LoVo (cell line): Measurements from ENCODE around the gene JAML.
A peak's percentile ranks its signal among the peaks of the same experiment; 100 is the strongest.

ENCODE experiments used
- DNase-seq: peaks from one replicate; pipeline ENCODE4 v3.0.0-alpha.2; 2016; ENCODE audit warnings: low spot score

JAML gene

DNA sequence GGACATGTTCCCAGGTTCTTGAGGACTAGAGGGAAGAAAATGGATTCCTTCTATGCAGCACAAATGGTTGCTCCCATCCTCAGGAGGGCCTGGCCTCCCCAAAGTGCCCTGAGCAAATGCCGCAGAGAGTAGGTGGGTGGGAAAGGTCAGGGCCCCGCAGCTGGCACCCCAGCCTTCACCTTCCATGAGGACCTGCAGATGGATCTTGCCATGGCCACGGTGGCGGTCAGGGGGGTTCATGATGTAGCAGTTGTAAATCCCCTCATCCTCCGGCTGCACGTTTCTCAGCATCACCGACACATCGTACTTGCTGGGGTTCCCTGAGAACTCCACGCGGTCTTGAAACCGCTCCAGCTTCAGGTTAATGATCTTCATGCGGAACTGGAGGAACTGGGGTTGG is 56.9 kb downstream of the JAML start:
- DNase-seq = no peak

DNA sequence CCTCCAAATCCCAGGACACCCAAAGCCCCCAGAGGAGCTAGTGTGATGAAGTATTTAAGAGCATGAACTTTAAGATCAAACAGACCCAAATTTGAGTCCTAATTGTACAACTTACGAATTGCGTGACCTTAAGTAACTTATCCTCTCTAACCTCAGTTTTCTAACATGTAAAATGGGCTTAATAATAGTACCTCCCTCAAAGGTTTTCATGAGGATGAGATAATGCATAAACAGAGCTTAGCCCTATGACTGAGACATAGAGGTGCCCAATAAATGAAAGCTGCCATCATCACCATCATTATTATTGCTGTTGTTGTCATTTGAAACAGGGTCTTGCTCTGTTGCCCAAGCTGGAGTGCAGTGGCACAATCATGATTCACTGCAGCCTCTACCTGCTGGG is 57.6 kb downstream of the JAML start:
- DNase-seq = no peak

DNA sequence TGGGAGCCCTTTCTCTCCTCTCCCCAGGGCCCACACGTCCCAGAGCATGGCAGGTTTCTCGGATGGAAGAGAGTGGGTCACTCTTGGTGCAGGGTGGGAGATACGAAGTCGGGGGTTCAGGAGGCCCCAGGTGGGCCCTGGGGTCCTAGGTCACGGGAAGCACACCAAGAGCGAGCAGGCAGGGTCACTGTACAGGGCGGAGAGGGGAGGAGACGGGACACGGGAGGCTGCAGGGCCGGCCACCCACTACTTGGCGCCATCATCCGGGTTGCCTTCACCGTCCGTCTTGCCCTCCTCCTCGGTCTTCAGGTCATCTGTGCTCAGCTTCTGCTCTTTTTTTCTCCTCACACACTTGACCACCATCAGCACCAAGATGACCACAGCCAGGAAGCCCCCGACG is 58.2 kb downstream of the JAML start:
- DNase-seq = no peak

DNA sequence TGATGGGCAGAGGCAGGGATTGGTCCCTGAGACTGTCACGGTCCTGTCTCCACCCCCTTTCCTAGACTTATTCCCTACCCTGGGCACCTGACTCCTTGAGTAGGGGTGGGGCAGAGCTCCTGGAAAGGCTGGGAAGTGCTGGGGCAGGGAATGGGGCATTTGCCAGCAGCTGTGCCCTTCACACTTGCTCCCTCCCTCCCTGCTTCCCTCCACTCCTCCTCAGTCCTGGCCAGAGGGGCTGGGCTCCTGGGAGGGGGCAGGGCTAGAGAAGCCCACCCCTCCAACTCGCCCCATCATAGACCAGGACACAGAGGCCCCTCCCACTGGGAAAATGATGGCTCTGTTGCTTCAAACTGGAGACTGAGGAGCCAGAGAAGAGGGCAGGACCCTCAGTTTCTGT is 59.9 kb downstream of the JAML start:
- no peak for DNase-seq

DNA sequence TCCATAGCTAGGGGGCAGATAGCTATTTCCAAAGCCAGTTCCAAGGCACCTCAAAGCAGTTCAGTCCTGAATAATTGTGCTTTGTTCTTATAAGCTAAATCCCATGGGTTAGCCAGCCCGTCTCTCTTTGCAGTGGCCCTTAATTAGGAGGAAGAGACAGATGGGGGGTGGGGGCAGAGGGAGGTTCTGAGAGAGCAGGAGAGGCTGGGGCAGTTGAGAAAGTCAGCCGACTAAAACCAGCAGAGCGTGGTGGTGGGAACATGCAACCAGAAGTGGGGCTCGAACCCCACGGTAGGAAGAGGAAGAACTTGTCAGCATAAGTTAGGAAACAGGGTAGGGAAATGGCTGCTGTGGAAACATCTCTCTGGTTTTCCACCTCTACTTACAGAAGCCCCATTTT is 61.3 kb downstream of the JAML start:
- no peak for DNase-seq

DNA sequence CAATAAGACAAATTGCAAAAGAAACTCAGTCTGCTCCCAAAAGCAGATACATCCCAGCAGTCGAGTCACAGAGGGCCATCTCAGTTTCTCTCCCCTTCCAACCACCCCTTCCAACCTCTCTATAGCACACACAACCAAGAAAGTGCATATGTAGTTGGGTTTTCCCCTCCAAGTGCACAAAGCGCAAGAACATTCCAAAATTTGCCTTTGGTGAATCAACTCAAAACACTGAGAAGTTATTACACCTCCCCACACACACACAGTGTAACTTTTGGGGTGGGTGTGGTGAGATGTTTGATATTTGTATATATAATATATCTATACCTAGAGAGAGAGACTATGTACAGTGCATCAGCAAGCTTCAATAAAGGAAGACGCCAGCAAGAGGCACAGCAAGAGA is 62.0 kb downstream of the JAML start:
- DNase-seq = no peak

DNA sequence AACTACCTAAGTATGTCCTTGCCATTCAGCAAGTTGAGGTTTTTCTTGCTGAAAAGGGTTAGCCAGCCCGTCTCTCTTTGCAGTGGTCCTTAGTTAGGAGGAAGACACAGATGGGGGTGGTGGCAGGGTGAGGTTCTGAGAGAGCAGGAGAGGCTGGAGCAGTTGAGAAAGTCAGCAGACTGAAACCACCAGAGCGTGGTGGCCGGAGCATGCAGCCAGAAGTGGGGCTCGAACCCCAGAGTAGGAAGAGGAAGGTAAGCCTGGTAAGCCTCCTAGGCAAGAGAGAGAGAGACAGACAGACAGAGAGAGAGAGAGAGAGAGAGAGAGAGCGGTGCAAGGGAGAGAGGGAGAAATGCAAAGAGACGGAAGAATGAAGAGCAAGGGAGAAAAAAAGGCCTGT is 63.0 kb downstream of the JAML start:
- DNase-seq = no peak

DNA sequence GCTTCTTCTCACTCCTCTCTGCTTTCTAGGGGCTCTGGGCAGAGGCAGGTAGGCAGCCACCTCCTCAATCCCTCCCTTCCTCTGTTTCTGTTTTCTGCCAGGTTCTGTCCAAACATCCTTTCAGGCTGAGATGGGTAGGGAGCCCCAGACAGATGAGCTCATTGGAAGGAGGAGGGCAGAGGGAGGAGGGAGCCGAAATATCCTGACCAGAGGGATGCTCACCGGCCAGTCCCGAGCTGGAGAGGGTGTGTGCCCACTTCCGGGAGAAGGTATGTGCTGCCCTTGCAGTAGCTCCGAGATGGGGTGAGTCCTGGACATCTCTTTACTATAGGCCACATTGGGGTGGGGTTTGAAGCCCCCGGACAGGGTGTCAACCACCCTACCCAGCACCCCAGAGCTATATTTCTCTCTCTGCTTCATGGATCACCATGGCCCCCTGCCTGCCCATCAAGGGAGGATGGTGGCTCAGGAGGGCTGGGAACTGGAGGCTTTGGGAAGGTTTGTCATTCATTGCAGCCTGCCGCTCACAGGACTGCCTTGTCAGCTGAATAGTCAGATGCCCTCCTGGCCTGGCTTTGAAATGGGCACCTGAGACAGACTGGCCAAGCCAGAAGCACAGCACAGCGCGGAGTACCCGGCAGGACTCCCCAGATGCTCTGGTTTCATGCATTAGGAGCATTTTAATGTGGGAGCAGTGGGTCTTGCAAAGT is 67.5 kb downstream of the JAML start:
- DNase-seq = no peak

DNA sequence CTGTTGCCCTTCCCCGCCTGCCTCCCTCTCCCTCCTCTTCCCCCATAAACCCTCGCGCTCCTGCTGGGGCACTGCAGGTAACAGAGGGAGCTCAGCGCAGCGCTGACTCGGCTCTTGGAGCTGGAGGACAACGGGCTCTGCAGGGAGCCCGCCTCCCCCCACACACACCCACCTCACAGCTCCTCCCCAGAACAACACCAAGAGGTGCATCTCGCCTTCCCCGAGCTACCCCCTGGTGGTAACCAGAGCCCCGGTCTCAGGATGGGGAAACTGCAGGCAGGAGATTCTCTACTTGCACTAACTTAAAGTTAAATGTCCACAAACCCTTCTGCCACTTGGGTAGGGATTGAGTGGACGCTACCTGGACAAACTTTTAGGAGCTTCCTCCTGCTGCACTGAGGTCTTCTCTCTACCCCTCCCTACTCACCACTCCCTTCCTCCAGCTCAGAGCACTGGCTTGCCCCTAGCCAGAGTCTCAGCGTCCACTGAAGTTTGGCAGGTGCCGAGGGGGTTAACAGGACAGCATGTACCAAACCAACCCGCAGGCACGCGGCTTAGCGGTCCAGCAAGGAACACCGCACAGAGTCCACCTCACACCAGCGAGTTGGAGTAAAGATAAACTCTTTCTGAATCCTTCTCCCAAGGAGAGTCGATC is 68.2 kb downstream of the JAML start:
- DNase-seq = no peak

DNA sequence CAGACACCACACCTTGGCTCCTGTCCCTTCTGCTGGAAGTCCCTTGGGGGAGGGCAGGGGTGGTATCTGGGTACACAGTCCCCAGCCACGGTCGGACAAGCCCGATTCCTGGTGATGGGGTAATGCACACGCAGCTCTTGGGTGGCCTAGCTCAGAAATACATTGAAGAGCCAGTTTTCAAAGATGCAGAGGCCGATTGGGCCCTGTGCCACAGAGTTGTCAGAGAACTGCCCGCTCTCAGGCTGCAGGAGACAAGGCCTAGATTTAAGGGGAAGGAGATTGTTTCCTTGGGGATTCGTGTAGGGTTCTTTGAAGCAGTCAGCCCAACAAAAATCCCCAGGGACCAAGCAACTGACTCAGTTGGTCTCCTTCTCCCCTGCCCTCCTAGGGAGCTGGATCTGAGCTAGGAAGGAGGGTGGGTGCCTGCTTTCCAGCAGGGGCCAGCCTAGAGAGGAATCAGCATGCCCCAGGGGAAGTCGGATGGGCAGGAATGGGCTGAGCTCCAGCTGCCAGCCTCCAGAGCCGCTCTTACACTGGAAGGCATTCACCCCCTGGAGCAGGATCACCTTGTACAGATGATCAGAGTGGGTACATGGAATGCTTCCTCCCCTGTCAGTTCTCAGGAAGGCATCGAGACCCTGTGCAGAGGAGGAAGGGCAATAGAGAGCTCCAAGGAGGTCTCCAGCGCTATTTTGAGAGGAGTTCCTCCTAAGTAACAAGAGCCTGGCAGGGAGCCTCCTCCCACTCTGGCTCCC is 68.9 kb downstream of the JAML start:
- DNase-seq = no peak

DNA sequence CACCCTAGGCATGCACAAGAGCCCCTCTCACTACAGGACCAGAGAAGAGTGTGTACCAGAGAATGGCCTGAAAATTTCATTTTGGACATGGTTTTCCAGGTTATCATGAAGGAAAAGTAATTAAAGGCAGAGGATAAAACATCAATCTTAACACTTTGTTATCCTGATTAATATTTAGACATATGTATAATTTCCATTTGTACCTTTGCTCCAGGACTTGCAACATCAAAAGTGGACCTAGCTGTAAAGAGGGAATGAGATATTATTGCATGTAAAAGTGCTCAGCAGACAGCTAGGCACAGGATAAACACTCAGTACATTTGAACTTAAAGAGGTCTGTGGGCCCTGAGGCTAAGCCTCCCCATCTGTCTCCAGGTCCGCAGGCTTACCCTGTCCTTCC is 70.2 kb downstream of the JAML start:
- DNase-seq = no peak

DNA sequence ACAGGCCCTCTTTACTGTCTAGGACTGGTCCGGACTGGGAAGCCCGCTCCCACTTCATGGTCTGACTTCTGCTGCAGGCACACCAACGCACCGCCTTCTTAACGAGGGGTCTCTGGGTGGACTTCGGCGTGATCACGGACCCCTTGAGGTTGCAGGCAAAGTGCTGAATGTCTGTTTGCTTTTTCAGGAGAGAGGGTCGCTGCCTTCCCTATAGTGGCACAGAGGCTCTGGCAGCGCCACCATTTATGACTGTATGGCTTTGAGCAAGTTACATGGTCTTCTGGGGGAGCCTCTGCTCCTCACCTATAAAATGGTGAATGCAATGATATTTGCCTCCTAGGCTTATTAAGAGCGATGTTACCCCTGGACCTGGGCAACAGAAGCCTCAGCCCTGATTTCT is 70.8 kb downstream of the JAML start:
- DNase-seq = no peak

DNA sequence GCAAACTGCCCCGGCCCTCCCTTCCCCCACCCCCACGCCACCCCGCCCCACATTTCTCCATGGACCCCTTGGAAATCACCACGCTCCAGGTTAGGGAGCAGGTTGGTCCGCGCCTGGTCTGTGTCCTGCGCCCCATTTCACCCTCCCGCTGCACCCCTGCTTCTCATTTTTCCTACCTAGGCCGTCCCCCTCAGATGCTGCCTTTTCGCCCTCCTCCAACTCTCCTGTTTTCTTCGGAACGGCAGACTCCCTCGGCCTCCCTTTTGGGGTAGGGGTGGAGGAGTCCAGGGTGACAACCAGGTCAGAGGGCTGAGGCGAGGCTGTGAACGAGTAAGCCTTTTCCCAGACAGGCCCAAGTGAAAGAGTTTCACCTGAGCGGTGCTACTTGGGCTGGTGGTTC is 71.3 kb downstream of the JAML start:
- DNase-seq = no peak

DNA sequence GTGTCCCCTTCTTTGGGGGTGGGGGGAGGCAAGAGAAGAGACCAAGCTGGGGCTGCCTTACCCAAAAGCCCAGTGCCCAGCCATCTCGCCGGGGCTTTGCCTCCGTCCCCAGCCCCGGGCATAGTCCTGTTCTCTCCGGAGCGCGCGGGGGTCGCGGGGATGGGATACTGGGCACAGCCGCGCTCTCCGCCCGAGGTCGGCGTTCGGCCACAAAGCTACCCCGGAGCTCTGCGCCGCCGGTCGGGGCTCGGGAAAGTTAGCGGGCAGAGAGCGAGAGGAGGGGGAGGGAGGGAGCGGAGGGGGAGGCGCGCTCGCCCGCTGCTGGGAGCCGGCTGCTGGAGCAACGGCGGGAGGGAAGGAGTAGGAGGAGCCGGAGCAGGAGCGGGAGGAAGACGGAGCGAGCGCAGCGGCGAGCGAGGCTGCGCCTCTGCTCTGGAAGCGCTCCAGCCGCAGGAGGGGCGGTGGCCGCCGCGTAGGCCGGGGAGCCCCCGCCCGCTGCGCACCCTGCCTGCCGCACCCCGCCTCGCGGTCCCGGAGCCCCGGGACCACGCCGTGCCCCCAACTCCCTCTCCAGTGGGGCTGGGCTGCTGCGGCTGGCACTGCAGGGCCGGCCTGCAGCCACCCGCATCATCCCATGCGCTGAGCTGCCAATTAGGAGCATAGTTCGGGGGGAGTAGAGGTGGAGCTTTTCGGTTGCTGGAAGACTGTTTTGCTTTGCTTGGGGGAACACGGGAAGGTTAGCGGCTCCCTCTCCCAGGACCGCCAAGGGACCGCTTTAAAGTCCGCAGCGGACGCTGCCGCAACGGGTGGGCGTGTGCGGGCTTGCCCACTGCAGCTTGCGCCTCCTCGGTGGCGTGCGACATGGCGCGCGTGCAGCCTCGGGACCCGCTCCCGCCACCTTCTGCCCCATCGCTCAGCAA is 72.0 kb downstream of the JAML start, which contains the start of gene SCN4B:
Gene SCN4B (minus strand): TSS at position 272 of the 920 bp plus-strand sequence. CDS start 150 bp downstream, at position 122.
- DNase-seq = peak; percentile 39

DNA sequence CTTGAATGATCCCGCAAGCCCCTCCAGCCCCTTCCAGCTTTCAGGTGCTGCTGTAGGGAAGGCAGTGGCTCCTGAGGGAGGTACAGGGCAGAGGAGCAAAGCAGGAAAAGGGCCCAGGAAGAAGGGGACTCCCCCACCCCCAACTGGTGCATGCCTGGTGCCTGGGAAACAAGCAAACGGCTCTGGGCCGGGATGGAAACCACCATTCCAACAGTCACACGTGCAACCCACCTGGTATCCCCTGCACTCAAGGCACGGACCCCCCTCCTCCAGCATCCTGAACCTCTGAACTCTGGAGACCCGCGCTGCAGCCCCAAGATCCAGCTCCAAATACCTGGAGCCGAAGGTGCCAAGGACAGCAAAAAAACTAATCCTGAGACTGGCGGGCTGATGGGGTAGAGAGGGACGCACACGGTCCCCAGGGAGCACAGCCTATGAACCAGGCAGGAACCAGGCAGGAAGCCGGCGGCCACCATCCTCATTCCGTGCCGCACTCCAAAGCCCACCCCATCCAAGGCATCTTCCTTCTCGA is 72.7 kb downstream of the JAML start:
- no peak for DNase-seq

DNA sequence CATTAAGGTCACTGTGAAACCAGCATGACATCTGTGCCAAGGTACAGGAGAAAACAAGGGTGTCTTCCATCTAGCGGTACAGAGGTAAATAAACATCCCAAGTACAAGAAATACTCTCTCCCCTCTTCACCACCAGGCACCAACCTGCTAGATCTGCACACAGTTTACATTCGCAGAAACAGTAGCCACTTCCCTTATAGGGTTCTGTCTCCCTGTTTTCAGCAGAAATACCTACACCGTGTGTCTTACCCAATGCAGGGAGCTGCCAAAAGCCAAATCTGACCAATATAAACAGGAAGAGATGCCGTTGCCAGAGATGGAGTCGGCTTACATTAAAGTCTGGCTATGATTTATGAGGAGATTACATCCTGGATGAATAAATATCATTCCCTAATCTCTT is 73.4 kb downstream of the JAML start:
- DNase-seq = no peak

DNA sequence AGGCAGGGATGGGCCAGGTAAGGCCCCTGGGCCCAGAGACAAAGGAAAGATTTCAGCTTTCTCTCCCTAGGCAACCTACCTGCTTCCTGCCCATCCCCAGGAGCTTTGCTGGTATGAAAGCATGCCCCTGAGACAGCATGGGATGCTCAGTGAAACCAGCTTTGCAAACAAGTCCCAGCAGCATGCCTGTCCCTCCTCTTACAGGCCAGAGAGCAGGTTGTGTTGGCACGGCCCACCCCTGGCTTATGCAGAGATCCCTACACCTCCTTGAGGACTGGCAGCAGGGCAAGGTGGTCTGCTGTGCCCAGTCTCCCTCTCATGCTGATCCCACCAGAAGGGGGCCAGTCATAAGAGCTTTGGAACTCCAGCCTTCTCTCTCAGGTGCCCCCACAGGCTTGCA is 75.3 kb downstream of the JAML start:
- DNase-seq = no peak

DNA sequence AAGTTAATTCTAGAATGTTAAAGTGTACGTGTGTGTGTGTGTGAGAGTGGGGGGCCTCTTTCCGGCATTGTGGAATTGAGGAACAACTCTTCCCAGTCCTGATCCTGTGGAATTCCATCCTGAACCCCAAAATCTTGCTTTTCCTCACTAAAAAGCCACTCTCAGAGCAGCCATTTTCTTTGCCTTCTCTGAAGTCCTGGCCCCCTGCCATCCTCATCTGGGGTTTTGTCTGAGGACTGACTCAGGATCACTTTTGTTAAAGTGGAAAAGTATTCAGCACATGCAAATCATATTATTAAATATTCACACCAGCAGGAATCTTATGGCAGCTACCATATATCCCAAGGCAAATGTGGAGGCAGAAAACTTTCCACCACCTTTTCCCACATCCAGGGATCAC is 76.0 kb downstream of the JAML start:
- no peak for DNase-seq

DNA sequence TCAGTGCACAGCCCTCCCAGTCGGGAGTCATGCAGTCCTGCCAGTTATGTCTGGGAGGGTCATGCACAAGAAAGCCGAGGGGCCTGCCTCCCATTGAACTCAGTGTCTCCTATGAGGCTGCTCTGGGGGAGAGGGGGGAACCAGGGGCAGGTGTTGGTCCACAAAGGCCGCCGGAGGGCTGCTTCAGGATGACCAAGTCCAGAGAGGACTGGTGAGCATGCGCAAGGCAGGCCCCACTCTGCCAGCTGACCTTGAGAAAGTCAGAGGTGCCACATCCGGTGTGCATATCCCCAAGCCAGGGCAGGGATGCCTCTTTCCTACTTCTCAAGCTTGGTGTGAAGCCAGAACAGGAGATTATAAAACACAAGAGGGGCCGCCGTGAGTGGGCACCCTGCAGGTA is 76.6 kb downstream of the JAML start:
- no peak for DNase-seq

DNA sequence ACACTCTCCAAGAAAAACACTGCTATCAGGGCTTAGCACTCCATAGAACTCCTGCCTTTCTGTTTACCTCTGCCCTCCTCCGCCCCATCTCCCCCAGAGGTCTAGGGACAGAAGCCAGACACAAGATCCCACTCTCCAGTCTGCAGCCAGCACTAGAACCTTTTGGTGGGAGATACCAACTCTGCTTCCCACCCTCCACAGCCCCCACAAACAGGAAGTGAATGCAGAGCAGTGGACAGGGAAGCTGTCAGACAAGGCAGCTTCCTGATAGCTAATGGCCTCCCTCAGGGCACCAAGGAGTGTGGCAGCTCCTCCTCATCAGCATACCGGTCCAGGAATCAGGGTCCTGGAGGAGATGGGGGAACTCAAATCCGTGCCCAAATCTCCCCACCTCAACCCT is 77.3 kb downstream of the JAML start:
- DNase-seq = no peak

DNA sequence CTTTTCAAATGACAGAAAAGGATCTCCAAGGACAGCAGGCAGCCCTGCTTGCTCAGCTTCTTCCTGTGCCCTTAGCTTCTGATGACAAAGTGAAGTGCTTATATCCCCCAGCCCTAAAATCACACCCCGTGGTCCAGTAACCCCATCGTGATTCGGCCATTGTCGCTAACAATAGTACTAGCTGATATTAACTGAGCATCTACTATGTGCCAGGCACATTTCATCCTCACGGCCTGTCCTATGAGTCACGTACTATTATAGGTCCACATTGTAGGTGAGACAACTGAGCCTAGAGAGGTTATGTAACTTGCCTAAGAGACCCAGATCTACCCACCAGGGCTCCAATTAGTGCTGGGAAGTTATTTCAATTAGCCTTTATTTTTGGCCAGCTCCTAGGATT is 78.3 kb downstream of the JAML start:
- no peak for DNase-seq
